Fibroblast of mammary gland (primary cell): ENCODE data around the gene GDPD5.
"Not testable (repeated sequence)": the region's sequence is repeated elsewhere in the genome, so short reads cannot be mapped to it uniquely, and the experiment has no call there.

ENCODE experiments used
- DNase-seq: peaks from one replicate; pipeline ENCODE4 v3.0.0-alpha.2; 2010; ENCODE audit warnings: low read depth
- H3K4me3 ChIP-seq: 2 replicates; pipeline ENCODE4 v1.5.1; 2011; ENCODE audit warnings: low read depth, mild to moderate bottlenecking, low read length, moderate library complexity; ENCODE audit not compliant: control insufficient read depth
- CTCF ChIP-seq: conservative IDR thresholded peaks from 2 replicates; pipeline ENCODE4 v1.5.1; 2011; ENCODE audit warnings: low read depth, low read length, inconsistent platforms; ENCODE audit not compliant: control insufficient read depth, insufficient read depth

The GDPD5 gene

GRCh38 chr11:75420224-75421034 lies 105.3 kb downstream of the GDPD5 start:
- DNase-seq = no peak
- TF ChIP-seq CTCF = no peak
- H3K4me3 ChIP-seq = no peak overlapping the region

- no peak for TF ChIP-seq CTCF
- DNase-seq = no peak
- H3K4me3 ChIP-seq = no peak overlapping the region
These were observed 111.9 kb downstream of the GDPD5 start for GRCh38 chr11:75413864-75414263.

GRCh38 chr11:75413146-75413545 lies 112.6 kb downstream of the GDPD5 start:
- not testable (repeated sequence) for H3K4me3 ChIP-seq, DNase-seq

GRCh38 chr11:75409971-75410370 lies 115.8 kb downstream of the GDPD5 start:
- DNase-seq, H3K4me3 ChIP-seq: not testable (repeated sequence)

GRCh38 chr11:75408957-75409219 lies 116.9 kb downstream of the GDPD5 start:
- DNase-seq = no peak
- no peak for TF ChIP-seq CTCF
- H3K4me3 ChIP-seq = no peak overlapping the region

GRCh38 chr11:75406338-75406777 lies 119.4 kb downstream of the GDPD5 start:
- TF ChIP-seq CTCF = no peak
- DNase-seq = peak; percentile 70
- no peak overlapping the region for H3K4me3 ChIP-seq

- no peak for TF ChIP-seq CTCF
- no peak overlapping the region for H3K4me3 ChIP-seq
- peak; percentile 30 for DNase-seq
These were observed 121.6 kb downstream of the GDPD5 start for GRCh38 chr11:75403983-75404658.
